WI38 (cell line): ENCODE results near the gene KIF1C.

Experiments used
- H3K4me3 ChIP-seq: 2 replicates; pipeline ENCODE4 v1.5.1; 2011; ENCODE audit warnings: low read depth, mild to moderate bottlenecking, control low read depth, low read length
- TF ChIP-seq, protein P1 (sequence below): IDR thresholded peaks from 2 replicates; pipeline ENCODE4 v1.5.1; 2012; ENCODE audit warnings: low read depth, mild to moderate bottlenecking, control low read depth, low read length

The KIF1C gene

DNA sequence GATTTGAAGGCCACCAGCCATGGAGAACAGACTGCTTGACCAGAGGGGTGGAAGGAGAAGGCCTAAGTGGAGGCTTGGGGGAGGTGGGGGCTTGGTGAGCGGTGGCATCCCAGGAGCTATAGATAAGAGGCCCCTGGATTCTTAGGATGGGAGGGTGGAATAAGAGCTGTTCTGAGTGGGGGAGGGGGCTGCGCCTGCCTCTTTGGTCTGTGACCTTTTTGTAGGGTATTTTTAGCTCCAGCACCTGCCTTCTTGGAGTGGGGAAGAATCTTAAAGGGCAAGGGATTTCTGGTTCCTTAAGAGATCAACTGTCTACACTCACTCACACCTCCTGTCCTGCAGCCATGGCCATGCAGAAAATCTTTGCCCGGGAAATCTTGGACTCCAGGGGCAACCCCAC, 46.3 kb upstream of the KIF1C start:
- TF ChIP-seq, protein P1, sequence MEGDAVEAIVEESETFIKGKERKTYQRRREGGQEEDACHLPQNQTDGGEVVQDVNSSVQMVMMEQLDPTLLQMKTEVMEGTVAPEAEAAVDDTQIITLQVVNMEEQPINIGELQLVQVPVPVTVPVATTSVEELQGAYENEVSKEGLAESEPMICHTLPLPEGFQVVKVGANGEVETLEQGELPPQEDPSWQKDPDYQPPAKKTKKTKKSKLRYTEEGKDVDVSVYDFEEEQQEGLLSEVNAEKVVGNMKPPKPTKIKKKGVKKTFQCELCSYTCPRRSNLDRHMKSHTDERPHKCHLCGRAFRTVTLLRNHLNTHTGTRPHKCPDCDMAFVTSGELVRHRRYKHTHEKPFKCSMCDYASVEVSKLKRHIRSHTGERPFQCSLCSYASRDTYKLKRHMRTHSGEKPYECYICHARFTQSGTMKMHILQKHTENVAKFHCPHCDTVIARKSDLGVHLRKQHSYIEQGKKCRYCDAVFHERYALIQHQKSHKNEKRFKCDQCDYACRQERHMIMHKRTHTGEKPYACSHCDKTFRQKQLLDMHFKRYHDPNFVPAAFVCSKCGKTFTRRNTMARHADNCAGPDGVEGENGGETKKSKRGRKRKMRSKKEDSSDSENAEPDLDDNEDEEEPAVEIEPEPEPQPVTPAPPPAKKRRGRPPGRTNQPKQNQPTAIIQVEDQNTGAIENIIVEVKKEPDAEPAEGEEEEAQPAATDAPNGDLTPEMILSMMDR, result no peak
- no peak overlapping the region for H3K4me3 ChIP-seq

DNA sequence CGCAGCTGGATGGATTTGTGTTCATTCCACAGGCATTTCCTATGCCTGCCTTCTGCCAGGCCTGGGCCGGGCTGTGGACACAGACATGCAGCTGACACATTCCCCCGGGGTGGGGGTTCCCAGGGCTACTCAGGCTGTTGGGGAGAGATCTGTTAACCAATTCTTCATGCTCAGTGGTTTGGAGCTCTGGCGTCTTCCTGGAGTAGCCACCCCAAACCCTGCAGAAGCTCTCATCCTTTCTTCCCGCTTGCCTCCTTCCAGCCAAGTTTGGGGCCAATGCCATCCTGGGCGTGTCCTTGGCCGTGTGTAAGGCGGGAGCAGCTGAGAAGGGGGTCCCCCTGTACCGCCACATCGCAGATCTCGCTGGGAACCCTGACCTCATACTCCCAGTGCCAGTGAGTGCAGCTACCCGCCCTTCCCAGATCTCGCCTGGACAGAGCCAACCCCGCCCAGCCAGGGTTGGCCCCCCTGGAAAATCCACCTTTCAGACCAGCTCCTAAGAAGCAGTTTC, 44.2 kb upstream of the KIF1C start:
- no peak overlapping the region for H3K4me3 ChIP-seq
- TF ChIP-seq, protein P1, result no peak

DNA sequence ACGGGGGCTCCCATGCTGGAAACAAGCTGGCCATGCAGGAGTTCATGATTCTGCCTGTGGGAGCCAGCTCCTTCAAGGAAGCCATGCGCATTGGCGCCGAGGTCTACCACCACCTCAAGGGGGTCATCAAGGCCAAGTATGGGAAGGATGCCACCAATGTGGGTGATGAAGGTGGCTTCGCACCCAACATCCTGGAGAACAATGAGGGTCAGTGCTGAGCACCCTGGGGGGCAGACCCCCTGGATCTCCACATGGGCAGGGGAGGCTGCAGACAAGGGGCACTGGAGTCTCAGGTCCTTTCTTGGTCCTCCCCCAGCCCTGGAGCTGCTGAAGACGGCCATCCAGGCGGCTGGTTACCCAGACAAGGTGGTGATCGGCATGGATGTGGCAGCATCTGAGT, 42.7 kb upstream of the KIF1C start:
- TF ChIP-seq, protein P1, result no peak
- no peak overlapping the region for H3K4me3 ChIP-seq

DNA sequence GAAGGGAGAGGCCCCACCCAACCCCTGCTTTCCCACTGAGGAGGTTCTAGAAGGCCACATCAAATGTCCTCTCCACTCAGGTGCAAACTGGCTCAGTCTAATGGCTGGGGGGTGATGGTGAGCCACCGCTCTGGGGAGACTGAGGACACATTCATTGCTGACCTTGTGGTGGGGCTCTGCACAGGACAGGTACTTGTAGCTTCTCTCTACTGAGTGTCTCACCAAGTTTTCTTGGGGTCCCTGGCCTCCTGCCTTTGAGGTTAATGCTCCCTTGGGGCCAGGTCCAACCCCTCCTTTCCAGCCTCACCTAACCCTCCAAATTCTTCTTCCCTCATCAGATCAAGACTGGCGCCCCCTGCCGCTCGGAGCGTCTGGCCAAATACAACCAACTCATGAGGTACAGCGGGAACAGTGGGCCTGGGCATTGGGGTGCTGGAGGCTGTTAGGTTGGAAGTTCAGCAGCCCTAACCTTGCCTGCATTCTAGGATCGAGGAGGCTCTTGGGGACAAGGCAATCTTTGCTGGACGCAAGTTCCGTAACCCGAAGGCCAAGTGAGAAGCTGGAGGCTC, 41.2 kb upstream of the KIF1C start:
- TF ChIP-seq, protein P1, result 0 out of 2 replicates have a peak, but pooled peaks have one; percentile 11
- H3K4me3 ChIP-seq, result no peak overlapping the region

DNA sequence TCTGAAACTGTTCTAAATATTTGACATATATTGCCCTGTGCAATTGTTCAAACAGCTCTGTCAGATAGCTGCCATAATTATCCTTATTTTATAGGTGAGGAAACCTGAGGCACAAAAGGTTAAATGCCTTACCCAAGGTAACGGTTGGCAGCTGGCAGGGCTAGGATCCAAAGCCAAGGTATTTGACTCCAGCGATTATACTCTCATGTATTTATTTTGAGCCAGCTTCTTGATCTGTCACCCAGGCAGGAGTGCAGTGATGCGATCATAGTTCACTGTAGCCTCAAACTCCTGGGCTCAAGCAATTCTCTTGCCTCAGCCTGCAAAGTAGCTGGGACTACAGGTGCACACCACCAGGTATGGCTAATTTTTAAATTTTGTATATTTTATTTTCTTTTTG, 39.6 kb upstream of the KIF1C start:
- no peak overlapping the region for H3K4me3 ChIP-seq

DNA sequence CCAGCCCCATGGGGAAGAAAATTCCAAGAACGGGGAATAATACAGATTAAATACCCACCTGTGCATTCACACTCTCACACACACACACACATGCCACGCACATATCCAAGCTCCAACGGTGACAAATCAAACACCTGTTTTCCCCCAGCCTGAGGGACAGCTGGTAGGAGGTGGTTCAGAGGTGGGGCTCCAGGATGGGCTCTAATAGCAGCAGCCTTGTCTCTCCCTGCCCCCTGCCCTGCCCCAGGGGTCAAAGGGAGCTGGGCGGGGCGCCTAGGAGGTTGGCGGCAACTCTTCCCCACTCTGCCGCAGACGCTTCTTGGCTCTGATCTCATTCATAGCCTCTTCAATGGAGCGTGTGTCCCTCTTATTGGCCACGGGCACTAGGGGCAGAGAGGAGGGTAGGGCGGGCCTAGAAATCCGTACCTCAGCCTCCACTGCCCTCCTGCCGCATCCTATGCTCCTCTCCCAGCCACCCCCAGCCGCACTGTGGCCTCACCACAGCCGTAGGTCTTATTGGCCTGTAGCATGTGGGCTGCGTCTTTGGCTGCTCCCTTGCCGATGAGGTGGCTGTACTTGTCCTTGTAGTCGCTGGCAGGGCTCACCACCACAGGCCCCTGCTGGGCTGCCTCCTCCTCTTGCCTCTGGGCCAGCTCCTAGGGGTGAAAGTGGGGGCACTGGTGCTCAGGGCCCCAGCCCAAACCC, 38.3 kb upstream of the KIF1C start:
- TF ChIP-seq, protein P1, result no peak
- H3K4me3 ChIP-seq, result no peak overlapping the region

More for the DNA sequence above, 39.6 kb upstream of the KIF1C start:
- TF ChIP-seq, protein P1, result no peak

DNA sequence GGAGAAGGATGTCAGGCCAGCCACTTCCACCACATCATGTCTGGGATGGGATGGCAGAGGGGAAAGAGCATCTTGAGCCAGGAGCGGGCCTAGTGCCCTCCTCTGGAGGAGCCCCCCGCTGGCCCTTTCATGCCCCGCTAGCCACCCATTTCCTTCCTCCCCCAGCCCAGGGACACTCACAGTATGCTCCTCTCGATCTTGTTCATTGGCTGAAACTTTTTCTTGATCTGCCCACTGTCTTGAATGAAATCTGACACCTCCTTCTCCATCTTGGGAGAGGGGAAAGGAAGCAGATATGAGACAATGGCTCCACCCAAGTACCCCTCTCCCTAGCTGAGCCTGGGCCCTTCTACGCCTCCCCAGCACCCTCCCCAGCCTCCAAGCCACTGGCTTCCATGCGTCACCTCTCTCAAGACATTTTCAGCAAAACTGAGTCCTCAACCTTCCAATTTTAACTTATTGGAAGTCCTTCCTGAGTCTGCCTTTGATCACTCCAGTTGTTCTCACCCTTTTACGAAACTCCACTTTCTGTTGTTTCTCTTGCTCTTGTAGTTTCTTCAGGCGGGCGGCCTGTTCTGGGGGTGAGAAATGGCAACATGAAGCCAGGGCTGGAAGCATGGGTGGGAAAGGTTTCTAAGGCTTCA, 37.3 kb upstream of the KIF1C start:
- H3K4me3 ChIP-seq, result no peak overlapping the region
- TF ChIP-seq, protein P1, result no peak
